Activated CD8-positive, alpha-beta memory T cell treated with anti-CD3 and anti-CD28 coated beads, Interleukin-2, amount 50 U/mL, for 24 hours (primary cell): Measurements from ENCODE around the gene ZC3H6.
"Not testable (repeated sequence)": the region's sequence is repeated elsewhere in the genome, so short reads cannot be mapped to it uniquely, and the experiment has no call there.

ENCODE experiments used
- DNase-seq: peaks from one replicate; pipeline ENCODE4 v3.0.0-alpha.2; 2020; ENCODE audit errors: extremely low read depth

ZC3H6 gene

DNA sequence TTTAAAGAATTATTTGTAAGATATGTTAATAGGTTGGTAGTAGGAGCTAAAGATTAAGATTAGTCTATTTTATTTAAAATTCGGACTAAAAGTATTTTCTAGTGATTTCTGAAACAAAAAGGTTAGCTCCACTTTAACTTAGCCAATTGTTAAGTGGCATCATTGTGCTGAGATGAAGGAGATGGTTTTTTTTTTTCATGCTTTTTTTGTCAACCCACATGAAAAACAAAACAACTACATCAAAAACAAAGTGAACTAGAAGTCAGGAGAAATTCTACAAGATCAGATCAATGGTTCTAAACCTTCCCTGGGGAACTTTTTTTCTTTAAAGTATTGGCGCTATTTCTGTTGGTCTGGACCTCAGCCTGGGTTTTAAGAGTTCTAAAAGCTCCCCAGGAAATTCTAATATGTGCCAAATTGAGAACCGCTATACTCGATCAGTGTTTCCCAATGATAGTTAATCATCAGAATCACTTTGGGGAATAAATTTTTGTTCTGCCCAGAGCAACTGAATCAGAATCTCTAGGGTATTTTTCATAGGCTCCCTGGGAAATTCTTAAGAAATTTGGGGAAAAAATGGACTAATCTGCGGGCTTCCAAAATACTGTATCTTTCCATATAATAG lies 2.3 kb downstream of the ZC3H6 start:
- no peak for DNase-seq

DNA sequence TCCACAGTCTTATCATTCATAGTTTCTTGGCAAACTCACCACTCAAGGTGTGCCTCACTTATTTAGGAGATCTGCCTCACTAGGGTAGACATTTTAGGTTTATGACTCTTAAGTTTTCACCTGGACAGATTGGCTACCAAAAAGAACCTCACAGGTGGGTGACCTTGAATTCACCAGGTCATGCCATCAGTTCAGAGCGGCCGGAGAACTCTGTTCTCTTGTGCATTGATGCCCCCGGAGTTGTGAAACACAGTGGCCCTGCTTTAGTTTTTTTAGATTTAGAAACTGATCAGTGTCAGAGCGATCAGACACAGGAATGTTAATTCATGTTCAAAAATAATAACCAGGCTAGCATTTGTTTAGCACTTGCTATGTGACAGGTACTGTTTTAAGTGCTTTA lies 6.7 kb downstream of the ZC3H6 start:
- DNase-seq: not testable (repeated sequence)

DNA sequence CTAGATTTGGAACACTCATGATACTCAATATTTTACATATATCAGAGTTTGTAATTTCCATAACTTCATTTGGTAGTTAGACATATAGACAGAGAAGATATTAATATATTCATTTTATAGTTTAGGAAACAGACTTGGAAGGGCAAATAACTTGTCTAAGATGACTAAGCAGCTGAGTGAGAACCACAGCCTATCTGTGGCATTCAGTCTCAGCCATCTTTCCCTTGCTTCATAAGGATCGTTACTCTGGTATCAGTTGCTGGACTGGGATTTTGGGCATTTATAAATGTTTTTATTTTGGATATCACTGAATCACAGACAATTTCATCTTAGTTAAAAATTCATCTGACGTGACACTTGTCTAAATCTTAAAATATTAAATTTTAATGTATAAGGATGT lies 8.1 kb downstream of the ZC3H6 start:
- not testable (repeated sequence) for DNase-seq

DNA sequence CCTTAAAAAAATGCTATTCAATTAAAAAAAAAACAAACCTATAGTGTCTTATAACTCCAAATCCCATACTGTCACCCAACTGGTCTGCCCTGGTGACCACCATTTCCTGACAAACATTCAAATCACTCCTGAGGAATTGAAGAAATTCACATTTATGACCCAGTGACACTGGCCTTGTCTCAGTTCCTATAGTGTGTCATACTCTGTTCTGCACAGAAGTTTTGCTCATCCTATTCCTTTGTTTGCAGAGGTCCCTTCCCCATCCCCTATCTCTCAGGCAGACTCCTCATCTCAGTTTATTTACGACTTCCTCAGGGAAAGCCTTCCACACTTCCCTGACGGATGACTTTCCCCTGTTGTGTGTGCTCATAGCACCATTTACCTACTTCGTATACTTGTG lies 14.7 kb downstream of the ZC3H6 start:
- no peak for DNase-seq

DNA sequence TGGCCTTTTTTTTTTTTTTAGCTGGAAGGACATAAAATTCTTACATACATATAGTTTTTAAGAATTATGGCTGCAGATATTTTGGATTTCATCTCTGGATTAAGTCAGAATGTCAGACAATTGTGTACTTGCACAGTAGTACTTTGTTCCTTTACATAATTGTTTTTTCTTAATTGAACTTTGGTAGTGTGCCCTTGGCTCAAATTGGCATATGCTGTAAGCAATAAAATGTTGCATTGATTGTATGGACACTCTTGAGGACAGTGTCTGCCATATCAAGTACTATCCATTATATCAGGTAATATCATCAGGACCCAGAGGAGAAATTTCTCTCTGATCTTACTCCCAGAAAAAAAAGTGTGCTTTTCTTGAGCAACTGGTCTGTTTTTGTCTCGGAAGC lies 15.3 kb downstream of the ZC3H6 start:
- no peak for DNase-seq

DNA sequence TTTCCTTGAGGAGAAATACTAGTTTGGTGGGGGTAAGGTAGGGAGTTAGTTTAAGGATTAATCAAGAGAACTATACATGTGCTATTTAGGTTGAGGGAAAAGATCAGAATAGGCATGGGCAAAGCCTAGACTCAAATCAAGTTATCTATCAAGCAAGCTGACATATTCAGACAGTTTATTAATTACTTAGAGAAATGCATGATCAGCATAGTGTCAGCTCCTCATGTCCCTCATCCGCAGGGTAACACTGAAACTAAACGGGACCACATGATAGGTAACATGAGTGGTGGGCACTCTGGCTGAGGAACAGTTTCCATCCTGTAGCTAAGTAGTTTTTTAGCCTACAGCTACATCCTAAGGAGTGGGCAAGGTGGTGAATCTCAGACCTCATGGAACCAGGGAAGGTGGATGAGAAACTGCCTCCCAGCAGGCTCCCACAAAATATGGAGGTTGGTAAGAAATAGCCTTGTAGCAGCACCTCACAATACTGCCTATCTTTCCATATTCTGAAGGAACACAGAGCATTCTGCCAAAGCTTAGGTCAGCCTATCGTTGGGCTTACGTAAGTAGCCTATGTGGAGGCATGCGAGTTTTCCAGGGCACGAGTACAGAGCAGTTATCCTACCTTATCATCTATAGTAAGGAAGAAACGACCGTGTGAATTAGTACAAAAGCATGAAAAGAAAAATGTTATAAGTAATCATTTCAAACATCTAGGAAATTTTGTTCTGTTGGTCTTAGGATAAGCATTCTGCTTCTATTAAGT lies 18.4 kb downstream of the ZC3H6 start:
- DNase-seq: no peak

DNA sequence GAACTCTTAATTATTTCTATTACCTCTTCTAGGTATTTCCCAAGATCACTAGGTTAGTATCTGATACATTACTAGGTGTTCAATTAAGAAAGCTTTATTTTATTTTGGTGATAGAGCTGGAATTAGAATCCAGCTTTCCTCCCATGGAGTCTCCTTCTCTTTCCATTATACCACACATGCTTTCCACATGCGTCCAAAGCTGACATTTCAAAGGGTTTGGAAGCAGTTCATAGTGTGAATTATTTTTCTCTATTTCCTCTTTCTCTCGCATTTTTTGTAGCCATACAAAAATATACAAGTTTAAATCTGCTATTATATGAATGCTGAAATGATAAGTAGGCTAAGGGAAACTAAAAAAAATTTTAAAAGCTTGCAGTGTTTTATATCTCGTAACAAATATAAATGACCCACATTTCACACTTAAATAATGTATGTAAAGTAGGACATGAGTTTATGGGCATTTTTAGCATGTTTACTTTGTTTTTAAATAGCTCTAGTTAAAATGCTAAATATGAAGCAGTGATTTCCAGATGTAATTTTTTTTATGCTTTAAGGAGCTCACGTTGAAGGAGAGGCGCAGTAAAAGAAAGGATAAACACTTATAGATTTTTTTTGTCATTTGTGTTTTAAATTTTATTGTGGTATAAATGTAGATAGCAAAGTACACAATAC lies 20.1 kb downstream of the ZC3H6 start:
- no peak for DNase-seq

DNA sequence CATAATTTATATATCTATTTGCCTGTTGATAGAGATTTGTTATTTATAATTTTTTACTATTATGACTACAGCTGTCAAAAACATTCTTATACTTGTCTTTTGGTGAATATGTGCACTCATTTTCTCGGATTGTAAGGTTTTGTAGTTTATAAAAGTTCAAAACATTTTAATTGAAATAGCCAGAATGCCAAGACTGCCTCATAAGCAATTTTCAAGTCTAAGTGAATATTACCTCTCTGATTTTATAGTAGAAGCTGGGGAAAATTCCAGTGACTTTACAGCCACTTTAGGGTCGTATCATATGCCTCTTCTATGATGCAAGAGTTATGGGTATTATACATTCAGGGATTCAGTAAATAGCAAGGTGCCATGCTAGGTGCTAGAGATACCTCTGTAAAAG lies 21.0 kb downstream of the ZC3H6 start:
- DNase-seq: no peak

DNA sequence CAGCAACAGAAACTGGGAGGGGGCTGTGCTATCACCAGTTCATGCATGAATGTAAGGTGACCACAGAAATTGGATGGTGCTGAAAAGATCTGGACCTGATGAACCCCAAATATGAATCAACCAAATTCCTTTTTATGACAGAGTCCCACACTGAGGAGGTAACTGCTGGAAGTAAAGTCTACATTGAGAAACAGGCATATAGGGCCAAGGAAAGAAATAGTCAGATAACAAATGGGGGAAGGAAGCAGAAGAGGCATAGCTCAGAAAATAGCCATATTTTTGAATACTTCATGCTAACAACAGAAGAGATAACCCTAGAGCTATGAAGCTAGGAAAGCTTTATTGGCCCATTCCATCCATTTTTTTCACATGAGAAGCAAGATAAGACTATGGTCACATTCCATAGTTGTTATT lies 25.8 kb downstream of the ZC3H6 start:
- no peak for DNase-seq

DNA sequence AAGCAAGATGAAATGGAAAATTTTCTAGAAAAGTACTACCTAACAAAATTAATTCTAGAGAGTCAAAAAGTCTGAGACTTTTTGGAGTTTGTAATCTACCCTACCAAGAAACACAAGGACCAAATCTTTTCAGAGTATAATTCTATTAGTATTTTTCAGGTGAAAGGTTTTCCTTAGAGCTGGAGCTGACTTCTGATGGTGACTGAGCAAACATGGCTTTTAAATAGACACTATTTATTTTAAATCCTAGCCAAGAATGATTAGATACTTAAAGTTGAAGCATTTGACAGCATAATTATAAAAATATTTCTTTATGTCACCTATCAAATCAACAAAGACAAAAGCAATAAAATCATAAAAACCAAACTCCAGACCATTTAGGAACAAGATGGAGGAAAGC lies 26.6 kb downstream of the ZC3H6 start:
- DNase-seq: no peak

DNA sequence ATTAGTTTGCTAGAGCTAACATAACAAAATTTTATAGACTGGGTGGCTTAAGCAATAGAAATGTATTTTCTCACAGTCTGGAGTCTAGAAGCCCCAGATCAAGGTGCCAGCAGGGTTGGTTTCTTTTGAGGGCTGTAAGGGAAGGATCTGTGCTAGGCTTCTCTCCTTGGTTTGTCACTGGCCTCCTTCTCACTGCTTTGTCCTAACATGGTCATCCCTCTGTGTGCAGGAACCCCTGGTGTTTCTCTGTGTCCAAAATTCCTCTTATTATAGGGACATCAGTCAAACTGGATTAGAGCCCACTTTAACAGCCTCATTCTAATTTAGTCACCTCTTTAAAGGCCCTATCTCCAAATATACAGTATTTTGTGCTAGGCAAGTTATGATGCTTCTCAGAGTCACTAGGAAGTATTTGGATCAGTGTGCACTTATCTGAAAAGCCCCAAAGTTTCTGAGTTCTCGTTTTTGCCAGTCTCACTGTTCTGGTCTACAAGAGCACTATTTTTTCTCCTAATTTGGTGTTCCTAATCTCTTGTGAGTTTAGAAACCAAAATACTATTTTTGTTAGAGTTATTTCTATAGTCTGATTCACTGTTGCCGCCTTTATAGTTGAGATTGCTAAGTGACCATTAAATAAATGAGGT lies 29.0 kb downstream of the ZC3H6 start:
- no peak for DNase-seq

DNA sequence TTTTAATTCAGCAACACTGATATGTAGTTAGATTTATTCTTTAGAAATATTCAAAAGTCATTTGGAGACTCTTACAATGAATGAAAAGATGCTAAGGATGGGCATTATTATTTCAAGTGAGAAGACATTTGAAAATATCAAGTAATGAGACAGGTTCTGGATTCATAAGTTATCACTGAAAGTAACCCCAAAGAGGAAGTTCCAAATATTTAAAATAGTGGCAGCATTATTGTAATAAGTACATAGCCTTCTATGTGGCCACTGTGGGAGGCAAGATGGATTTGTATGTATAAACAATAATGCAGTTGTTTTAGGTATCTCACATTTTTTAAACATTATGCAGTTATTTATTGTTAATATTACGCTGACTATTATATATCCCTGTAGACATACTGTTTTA lies 29.7 kb downstream of the ZC3H6 start:
- no peak for DNase-seq

DNA sequence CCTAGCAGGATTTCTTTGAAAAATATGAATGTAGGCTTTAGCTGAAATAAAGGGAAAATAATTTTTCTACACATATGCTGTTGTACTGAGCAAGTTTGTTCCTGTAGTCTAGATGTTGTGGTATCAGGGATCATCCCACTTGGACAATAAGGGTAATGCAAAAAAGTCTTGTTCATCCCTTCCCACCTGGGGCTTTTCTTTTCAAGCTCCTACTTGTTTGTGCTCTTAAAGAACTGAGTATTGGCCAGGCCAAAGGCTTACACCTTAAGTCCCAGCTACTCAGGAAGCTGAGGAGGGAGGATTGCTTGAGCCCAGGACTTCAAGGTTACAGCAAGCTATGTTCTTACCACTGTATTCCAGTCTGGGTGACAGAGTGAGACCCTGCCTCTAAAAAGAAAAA lies 35.5 kb downstream of the ZC3H6 start:
- no peak for DNase-seq

DNA sequence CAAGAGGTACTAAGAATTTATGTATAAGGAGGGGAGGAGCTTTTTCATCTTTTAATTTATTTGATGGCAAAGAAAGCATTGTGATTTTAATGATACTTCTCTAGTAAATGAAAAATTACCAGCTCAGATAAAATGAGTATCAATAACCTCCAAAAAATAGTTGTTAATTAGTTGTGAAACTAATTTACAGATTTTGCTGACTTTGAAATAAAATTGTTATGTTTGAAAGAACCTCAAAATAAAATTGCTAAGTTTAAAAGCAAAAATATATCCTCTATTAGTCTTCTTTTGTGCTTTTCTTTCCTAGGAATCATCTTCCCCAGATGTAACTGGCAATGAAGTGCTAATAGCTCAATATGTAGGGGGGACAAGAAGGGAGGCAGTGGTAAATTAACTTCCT lies 36.5 kb downstream of the ZC3H6 start:
- DNase-seq: no peak

DNA sequence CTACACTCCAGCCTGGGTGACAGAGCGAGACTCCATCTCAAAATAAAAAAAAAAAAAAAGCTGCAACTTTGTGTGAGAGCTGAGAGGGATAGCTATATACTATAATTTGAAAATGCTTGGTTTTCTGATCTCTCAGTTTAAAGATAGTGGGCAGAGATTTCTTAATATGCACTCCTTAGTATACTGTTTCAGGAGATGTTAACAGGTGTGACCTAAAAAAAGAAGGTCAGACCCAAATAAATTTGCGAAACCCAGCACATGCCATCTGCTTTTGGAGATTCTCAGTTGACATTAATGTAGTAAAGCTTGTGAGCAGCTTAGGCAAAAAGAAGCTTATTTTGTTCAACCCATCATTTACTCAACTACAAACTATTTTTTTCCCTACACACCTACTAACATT lies 37.4 kb downstream of the ZC3H6 start:
- DNase-seq: no peak

DNA sequence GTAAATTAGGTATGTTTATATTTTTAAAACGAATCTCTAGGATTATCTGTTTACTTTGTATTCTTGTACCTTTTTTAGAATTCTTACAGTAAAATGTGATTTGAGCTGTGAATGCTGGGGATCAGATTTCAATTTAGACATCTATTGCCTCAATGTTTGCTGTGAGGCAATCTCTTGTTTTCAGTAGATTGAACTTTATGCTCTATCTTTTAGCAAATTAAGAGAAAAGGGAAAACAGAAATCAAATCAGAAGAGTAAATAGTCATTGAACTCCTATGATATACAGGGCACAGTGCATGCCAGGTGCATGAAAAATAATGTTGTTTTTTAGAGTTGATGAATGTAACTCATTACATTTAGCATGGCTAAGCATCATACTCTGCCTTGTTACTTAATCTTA lies 39.5 kb downstream of the ZC3H6 start:
- DNase-seq: no peak

DNA sequence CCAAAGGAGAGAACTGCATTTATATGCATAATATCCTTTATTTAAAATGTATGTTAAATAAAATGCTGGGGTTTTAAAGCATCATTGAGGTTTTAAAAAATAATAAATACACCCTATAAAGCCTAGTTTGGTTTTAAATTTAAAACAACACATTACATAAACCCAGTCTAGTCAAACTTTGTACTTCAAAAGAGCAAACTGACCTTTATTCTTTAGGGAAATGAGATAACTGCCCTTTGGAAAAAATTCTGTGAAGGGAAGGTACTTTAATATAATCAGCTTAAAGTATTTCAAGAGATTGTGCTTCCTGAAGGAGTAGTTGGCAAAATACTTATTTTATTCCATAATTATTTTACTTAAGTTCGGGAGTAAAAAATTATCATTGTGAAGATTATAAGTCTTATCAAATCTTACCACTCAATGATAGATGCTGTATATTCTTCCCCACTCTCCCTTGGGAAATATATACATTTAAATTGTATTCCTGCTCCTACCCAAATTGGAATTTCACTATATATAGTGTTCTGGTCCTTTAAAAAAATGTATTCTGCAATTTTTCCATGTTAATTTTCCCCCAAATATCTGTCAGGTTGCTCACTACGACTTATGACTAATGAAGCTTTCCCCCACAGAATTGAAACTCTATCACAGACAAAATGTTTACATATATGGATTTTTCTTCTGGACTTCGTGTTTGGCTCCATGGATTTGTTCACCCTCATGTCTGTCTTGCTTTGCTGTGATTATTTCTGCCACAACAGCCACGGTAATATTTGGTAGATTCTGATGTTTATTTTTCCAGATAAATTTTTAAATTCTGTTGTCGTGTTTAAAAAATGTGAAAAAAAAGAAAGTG lies 42.1 kb downstream of the ZC3H6 start:
- DNase-seq: no peak

DNA sequence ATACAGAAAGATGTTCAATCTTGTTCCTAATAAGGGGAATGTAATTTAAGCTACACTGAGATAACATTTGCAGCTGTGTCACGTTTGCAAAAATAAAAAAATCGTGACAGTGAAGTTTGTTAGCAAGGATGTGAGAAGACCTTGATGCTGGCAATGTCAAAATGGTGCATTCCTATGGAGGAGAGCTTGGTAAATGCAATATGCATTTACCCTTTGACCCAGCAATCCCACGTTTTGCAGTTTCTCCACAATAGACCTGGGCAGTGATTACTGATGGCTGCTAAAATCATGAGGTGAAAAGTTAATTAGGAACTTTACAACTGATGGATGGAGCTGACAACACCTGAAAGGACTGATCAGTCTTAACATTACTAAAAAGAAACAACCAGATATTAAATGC lies 43.1 kb downstream of the ZC3H6 start:
- no peak for DNase-seq

DNA sequence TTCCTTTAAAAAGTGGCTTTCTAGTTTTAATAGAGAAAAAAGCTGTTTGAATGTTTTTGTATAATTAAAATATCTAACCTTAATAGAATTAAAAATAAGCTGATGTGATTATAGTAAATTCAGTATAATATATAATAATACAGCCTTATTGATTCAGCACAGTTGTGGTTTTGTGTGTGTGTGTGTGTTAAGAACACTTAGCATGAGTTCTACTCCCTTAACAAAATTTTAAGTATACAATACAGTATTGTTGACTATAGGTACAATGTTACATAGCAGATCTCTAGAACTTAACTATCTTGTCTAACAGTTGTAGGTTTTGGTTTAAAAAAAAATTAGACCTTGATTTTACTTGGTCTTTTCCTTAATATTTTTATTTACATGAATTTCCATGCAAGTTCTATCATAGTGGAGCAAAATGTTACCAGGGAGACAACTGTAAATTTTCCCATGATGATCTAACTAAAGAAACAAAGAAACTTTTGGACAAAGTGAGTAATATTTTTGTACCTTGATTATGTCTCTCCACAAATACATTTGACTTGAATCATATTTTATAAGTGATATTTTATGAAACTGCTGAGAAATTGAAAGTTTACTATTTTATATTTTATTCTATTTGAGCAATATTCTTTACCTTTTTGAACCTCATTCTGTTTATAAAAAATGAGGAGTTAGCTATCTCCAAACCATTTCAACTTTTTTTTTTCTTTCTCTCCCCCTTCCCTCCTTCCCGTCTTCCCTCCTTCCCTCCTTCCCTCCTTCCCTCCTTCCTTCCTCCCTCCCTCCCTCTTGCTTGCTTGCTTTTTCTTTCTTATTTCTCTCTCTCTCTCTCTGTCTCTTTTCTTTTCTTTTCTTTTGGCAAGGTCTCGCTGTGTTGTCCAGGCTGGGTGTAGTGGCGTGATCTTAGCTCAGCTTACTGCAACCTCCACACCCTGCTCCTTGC lies 46.3 kb downstream of the ZC3H6 start:
- no peak for DNase-seq

DNA sequence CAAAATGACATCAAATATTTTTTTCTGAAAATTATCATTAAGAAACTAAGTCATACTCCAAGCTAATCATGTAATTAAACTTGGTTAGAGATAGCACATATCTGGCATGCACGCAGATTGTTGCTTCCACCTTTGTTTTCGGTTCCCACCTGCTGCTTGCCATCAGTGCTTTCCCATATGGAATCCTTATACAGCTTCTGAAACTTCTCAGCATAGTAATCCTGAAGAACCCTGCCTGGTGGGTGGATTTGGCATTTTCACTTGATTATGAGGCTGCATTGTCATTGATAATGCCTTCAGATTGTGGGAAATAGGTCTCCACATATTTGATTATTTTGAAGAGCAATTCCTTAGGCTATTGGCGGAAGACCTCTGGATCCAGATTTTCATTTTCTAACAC lies 47.5 kb downstream of the ZC3H6 start:
- no peak for DNase-seq
